Stimulated activated CD4-positive, alpha-beta T cell treated with anti-CD3 and anti-CD28 coated beads, Interleukin-1b, Interleukin-23, amount 100 ng/mL, for 48 hours (primary cell): ENCODE results near the gene DUSP23.

ENCODE experiments used
- DNase-seq: peaks from one replicate; pipeline ENCODE4 v3.0.0-alpha.2; 2020

DUSP23 gene

GRCh38 chr1:159780583-159781582 is at the start of gene DUSP23:
DUSP23 (plus strand) TSS chr1:159780962; CDS start chr1:159781101, 139 bp downstream.
- peak; percentile 96 for DNase-seq

DNA sequence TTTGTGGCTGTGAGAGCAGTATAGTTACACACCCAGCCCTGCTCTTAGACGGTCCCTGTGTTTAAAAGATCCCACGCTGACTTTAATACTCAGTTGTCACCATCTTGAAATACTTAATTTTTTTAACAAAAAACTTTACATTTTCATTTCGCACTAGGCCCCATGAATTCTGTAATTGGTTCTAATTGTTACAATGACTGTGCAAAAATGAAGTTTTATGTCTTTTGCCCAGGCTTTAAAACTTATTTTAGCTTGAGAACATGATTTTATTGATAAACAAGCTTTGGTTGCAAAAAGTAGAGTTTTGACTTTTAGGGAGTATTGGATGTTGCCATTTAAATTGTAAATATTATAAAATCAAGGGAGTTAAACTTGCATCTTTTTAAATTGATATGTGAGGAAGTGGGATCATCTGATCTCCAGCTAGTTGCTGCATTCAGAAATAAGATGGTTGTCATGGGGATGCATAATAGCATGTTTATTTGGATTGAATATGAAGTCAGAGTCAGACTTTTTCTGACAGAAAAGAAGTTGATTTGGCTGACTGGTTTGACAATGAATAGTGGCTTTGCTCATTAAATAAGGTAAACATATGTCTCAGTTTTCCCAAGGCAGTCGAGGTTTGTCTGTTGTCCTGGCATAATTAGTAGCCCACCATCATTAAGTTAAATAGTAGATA is 43.4 kb upstream of the DUSP23 start:
- no peak for DNase-seq

DNA sequence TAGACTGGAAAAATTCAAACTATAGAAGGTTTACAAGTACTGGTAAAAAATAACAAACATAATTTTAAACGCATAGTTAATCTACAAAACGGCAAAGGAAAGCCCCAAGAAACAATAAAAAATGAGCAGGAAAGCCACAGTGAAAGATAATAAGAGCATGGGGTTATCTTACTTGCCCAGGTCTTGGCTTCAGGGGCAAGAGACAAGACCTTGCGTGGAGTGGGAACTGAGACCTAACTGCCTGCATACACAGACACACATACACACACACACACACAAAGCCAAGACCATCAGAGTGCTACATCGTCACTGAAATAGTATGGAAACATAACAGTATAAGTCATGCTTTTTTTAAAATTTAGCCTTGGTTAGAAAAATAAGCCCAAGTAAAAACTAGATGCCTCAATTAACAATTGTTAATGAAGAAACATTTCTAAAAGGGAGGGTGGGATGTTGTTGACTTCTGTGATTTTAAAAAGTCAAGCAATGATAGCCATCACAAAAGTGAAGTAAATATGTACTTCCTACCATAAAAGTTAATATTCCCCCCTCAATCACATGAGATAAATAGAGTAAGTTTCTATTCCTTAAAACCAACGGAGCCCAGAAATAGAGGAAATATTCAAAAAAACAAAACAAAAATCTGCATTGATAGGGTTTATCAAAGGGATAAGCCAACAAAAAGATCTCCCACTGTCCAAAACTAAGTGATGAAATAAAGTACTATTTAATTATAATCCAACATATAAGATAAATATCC is 36.9 kb upstream of the DUSP23 start:
- DNase-seq, result no peak

GRCh38 chr1:159746666-159747065 is 34.1 kb upstream of the DUSP23 start:
- no peak for DNase-seq

- DNase-seq, result no peak
Measured at GRCh38 chr1:159748370-159748769, 32.4 kb upstream of the DUSP23 start.

DNA sequence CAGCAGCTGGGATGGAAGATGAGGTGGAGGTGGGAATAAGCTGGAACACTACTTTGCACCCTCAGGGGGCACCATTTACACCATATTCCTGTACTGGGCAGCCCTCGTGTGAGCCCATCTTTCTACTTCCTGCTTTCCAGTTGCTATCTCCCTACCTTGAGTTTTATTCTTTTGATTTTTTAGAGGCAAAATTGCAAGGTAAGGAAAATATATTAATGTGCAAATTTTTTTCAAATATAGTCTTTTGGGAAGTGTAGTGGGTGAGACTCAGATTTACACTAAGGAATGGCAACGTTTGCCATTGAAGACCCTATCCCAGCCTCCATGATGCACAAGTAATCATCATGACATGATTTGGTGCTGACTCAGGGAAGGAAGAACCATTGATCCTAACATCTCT is 31.1 kb upstream of the DUSP23 start:
- no peak for DNase-seq

GRCh38 chr1:159750621-159751020 is 30.1 kb upstream of the DUSP23 start:
- no peak for DNase-seq

DNA sequence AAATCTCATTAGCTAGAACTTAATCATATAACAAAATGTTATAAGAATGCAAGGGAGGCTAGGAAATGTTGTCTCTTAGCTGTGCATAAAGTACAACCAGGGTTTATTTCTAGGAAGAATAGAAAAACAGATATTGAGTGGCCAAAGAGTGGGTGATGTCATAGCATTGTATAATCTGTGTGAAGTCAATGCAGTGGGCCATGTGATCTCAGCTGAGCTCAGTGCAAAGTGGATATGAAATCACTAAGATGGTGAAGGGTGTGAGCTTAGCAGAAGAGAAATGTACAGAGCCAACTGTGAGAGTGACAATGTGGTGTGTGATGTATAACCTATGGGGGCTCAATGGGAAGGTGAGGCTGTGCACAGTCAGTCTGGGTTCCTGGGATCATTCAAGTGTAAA is 29.7 kb upstream of the DUSP23 start:
- DNase-seq, result no peak

GRCh38 chr1:159752135-159752580 is 28.6 kb upstream of the DUSP23 start:
- DNase-seq, result no peak

- no peak for DNase-seq
Measured at GRCh38 chr1:159753386-159753785, 27.4 kb upstream of the DUSP23 start.

GRCh38 chr1:159755451-159756007 is 25.2 kb upstream of the DUSP23 start:
- no peak for DNase-seq

DNA sequence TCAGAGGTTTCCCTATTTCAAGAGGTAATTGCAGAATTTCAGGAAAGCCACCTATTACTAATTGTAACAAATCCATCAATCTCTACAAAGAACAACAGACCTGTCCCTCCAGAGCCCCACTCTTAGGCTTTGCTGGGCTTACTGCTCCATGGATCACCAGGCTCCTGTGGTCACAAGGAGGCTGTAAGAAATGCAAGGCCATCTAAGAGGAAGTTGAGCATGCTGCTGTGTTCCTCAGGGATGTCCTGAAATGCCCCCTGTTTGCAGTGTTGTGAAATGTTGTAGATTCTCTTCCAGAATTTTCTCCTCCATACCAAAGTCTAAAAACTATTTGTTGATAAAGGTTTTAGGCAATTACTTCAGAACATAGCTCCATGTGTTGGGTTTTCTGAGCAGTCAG is 24.4 kb upstream of the DUSP23 start:
- no peak for DNase-seq

DNA sequence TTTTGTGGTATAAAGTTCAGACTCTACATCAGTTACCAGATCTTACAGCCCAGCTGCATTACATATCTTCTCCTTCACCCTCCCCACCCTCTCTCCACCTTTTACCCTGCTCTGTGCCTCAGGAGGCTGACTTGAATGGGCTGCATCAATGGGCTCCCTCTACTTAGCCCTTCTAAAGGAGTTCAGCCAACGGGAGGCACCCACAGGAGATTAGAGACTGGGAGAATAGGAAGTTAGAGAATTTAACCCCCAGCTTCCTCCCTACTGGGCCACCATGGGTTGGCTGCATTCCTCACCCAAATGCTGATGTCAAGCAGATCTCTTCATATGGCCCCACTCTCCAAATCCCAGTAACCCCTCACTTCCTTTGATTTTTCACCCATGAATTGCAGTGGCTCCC is 17.1 kb upstream of the DUSP23 start:
- no peak for DNase-seq

- no peak for DNase-seq
Measured at GRCh38 chr1:159765806-159766205, 15.0 kb upstream of the DUSP23 start.

DNA sequence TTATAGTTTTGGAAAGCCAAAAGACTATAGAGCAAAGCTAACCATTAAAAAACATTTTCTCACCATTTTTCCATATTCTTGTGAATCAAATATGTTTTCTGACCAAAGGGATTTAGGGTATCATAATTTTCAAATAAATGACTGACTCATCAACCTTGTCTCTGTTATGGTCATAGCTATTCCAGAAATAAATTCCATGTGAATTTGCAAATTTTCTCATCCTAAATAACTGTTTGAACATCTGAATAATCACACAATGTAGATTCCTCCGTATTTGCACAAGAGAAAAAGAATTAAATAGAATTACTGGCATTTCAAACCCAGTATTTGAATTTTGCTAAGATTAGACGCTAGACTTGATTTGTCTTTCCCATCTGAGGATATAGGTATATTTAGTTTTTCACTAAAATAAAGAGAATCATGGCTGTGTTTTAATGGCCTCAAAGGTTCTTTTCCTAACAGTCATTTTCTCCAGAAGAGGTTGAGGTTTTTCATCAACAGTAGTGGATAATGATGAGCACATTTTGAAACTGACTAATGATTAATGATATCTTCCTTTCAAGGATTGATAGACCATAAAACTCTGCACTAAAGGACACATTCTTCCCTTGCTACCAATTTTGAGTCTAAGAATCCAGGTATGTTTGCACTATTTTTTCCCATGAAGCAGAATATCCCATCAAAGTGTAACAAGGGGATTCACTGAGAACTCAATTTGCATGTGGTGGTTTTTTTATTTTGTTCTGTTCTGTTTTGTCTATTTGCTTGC is 9.5 kb upstream of the DUSP23 start:
- no peak for DNase-seq

DNA sequence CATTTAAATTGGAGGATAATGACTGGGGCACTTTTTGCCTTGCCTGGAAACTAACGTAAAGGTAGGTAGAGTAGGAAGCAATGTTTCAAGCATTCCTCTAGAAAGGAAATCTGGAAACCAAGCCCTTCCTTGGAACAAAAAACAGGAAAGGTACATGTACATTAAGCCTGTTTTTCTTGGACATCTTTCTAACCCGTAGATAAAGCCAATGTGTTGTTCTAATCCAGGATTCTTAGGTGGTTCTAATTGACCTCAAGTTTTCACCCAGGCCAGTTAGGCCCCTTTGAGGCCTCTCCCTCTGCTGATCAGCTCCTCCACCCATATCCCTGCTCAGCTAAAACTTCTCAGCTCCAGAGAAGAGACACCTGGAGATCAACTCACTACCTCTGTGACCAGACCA is 6.3 kb upstream of the DUSP23 start:
- no peak for DNase-seq

- no peak for DNase-seq
Measured at GRCh38 chr1:159775716-159776115, 5.0 kb upstream of the DUSP23 start.

DNA sequence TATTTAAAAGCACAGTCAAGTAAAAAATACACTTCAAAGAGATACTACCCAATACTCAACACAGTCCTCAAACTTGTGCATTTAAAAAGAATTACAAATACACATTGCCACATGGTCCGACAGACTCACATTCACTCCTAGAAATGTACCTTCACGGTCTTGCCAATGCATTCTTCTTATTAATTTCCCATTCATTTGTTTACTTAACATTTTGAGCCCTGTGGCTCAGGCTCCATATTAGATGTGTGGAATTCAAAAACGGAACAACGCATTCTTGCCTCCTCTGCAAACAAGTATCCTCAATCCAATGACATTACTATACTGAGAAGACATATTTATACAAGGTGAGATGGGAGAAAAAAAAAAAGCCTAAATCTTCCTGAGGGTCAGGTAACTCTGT is 2.5 kb upstream of the DUSP23 start:
- DNase-seq, result no peak

GRCh38 chr1:159779403-159779851 is 1.3 kb upstream of the DUSP23 start:
- no peak for DNase-seq

DNA sequence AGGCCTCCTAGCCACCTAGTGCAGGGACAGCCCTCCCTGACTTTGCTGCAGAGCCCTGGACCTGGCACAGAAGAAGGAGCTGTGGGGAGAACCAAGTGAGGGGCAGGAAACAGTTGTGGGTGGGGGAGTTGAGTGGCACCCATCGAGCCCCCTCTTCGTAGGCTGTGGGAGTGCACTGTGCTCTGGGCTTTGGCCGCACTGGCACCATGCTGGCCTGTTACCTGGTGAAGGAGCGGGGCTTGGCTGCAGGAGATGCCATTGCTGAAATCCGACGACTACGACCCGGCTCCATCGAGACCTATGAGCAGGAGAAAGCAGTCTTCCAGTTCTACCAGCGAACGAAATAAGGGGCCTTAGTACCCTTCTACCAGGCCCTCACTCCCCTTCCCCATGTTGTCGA is 1.2 kb downstream of the DUSP23 start:
- no peak for DNase-seq

GRCh38 chr1:159783724-159784123 is 3.0 kb downstream of the DUSP23 start:
- DNase-seq, result no peak

DNA sequence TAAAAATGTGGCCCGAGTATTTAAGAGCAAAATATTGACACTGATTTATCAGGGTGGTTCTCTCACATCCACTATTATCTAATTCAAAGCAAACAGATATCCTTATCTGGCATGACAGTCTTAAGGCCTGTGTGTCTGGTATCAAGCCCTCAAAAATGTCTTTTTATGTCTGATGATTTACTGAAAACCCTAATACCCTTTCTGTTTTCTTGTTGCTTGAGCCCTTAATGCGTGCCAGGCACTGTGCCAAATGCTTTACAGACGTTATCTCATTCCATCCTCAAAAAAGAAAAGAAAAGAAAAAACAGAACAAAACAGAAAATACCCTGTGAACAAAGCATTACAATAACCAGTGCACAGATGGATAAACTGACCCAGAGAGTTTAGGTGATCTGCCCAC is 5.7 kb downstream of the DUSP23 start:
- no peak for DNase-seq
